NCI-H2029 (cell line): ENCODE data around the gene PSMC6.
A peak's percentile ranks its signal among the peaks of the same experiment; 100 is the strongest.
"Not testable (repeated sequence)": the region's sequence is repeated elsewhere in the genome, so short reads cannot be mapped to it uniquely, and the experiment has no call there.

Source experiments
- DNase-seq: peaks from one replicate; lab custom pipeline; 2025; lab: John Stamatoyannopoulos, UW

Gene PSMC6

DNA sequence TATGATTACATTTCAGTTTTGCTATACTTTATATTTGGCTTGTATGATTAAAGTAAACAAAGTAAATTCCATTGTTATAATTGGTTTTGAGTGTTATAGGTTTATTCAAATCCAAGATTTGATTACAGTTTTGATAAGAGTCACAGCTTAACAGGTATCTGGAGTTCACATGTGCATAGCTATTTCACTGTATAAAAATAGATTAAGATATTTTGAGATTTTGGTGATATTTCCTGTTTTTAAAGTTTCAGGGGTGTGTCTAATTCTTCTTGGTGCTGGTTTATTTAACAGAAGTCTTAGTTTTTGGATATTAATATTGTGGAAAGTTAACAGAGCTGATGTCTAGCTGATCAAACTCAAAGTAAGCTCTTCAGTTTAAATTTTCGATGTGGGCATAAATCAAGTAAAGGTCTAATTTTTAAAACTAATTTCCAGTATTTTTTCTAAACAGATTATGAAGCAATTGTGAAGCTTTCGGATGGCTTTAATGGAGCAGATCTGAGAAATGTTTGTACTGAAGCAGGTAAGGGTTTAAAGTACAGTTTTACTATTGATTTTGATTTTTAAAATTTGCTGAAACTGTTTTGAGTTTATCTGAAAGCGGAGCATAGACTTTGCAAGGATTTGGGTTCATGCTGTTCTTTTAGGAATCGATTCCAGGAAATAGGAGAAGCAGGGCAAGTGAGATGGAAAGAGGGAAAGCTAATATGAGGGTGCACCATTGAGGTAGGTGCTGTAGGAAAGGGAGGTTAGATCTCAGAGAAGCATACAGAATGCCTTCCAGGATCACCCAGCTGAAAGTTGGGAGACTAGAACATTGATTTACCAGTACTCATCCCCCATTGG lies 16.7 kb downstream of the PSMC6 start:
- DNase-seq = no peak

DNA sequence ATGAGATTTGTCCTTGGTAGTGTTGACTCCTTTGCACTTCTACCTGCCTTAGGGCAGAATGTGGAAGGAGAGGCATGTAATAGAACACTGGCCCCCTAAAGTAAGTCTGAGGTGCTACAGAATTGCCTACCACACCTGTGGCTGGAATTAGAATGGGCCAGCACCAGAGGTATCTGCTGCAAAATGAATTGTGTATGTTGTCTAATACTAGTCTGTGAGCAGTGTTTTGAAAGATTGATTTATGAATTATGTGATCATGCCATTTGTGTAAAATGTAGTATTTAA lies 17.3 kb downstream of the PSMC6 start:
- DNase-seq = no peak

- DNase-seq = not testable (repeated sequence)
Observed at GRCh38 chr14:52727509-52727908, 20.5 kb downstream of the PSMC6 start.

DNA sequence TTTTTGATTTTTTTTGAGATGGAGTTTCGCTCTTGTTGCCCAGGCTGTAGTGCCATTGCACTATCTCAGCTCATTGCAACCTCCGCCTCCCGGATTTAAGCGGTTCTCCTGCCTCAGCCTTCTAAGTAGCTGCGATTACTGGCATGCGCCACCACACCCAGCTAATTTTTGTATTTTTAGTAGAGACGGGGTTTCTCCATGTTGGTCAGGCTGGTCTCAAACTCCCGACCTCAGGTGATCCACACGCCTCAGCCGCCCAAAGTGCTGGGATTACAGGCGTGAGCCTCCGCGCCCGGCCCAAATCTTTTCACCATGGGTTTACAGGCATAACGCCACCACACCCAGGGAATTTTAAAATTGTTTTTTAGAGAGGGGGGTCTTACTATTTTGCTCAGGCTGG lies 22.0 kb downstream of the PSMC6 start:
- not testable (repeated sequence) for DNase-seq

GRCh38 chr14:52729585-52729924 lies 22.6 kb downstream of the PSMC6 start:
- no peak for DNase-seq

DNA sequence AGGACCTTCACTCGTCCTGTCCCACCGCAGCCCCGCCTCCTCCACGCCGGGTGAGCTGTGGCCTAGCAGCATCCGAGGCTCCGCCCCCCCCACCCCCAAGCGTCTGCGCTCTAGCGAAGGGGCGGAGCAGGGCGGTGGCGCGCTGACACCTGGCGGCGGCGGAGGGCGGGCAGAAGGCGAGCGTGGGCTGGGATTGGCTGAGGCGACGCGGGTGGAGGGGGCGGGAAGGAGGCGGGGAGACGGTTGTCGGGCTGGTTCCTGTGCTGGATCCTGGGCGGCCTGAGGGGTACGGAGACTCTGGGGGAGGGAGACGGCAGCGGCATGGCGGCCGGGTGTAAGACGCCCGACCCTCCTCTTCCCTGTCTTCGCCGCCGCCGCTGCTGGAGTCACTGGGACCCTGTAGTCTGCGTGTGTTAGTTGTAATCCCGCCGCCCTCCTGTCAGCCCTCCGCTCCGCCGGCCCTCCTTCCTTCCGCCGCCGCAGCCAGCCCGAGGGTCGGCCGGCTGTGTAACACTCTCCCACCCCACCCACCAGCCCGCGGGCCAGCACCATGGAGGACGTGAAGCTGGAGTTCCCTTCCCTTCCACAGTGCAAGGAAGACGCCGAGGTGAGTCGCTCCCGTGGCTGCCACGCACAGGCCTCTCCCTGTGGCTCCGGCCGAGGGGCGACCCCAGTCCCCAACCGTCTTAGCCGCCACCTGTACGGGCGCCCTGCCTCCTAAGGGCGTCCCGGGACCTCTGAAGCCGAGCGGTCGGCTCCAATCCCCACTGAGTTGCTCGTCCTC lies 23.1 kb downstream of the PSMC6 start, which contains the start of gene STYX:
STYX (plus strand) TSS at position 242 of the 784 bp plus-strand sequence; CDS start at position 551, 309 bp downstream.
- DNase-seq = peak; percentile 99

DNA sequence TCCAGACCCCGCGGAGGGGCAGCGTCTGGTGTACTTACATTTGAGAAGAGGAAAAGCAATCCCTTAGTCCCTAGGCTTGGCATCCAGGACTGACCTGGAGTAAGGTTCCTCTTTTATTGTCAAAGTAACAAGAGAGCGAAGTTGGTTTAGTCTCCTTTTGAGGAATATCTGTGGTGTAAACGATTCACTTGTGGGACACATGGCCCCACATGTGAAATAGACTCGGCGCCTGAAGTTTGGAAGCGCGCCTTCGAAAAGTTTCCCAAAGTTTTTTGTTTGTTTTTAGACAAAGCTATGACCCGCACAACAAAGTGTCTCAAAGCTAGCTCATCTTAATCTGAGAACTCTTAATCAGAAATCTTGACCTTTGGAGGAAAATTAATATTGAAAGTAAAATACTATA lies 23.7 kb downstream of the PSMC6 start:
- DNase-seq = peak; percentile 6

DNA sequence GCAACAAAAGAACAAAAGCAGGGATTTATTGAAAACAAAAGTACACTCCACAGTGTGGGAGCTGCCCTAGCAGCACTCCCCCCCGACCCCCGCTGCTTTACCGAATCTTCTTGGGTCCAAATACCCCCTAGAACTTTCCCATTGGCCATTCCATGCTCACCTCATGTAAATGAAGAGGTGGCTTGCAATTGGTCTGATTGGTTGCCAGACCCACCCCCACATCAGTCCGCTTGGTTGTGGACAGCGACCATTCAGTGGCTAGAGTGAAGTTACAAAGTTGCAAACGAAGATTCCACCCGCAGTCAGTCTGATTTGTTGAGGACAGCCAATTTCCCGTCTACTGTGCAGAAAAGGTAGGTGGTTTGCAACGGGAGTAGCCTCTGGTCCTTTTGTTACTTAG lies 26.8 kb downstream of the PSMC6 start:
- no peak for DNase-seq

DNA sequence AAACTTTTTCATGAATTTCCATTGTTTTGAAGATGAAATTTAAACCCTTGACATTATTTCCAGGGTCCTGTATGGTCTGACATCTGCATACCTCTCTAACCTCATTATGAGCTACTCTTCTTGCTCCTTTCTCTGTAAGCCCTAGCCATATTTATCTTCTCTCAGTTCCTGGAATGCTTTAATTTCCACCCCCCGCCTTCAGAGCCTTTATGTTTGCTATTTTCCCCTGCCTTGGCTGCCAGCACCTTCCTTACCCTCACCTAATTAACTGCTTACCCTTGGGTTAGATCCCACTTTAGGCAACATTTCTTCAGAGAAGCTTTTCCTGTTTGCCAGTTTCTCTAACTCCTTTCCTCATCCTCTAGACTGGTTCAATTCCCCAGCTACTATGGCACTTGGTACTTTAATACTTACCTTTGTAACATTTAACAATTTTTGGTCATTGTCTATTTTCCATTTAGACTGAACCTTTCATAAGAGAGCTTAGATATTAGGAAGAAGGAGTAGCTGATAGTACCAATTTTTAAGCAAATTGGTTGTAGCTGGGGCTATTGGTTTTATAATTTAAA lies 29.0 kb downstream of the PSMC6 start:
- DNase-seq = no peak

- DNase-seq = no peak
Observed at GRCh38 chr14:52738409-52738808, 31.4 kb downstream of the PSMC6 start.

DNA sequence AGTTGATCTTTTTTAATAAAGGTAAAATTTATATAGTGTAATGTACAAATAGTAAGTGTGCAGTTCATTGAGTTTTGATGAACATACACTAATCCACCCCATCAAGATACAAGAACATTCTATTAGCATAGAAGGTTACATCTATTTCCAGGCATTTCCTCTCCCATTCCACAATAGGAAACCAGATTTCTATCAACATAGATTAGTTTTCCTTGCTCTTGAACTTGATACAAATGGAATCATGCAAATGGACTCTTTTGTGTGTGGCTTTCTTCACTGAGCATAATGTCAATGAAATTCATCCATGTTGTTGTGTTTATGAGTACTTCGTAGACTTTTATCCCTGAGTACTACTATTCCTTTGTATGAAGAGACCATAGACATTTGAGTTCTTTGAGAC lies 33.8 kb downstream of the PSMC6 start:
- DNase-seq = no peak

GRCh38 chr14:52741865-52742264 lies 34.9 kb downstream of the PSMC6 start:
- no peak for DNase-seq

- no peak for DNase-seq
Observed at GRCh38 chr14:52748647-52749292, 41.8 kb downstream of the PSMC6 start.

DNA sequence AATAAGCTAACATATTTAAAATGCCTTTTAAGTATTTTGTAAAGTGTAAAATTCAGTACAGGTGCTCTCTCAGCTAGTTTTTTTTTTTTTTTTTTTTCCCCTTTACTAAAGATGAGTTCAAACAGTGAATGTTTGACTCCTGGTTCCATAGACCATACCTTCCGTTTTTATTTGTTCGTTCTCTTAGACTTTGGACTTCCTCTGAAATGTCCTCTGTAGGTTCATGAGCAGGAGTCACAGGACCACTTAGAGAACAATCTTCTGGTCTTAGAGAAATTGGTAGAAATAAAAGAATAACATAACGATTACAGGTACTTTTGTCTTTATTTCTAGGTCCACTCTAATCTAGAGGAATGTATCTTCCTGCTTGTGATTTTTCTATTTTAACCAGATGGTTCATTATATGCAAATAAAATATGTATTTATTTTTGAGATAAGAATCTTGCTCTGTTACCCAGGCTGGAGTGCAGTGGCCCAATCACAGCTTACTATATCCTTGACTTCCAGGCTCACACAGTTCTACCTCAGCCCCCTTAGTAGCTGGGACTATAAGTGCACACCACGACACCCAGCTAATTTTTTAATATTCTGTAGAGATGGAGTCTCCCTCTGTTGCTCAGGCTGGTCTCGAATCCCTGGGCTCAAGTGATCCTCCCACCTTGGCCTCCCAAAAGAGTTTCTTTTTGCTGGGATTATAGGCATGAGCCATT lies 48.8 kb downstream of the PSMC6 start:
- DNase-seq = no peak

DNA sequence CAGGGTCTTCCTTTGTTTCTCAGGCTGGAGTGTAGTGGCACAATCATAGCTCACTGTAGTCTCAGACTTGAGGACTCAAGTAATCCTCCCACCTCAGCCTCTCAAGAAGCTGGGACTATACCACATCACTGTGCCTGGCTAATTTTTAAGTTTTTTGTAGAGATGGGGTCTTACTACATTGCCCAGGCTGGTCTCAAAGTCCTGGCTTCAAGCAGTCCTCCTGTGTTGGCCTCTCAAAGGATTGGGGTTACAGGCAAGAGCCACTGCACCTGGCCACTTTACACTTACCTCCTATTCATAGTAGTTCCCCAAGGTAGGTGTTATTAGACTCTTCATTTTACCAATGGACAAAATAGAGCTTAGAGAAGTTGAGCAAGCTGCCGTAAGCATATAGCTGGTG lies 52.1 kb downstream of the PSMC6 start:
- DNase-seq = no peak

GRCh38 chr14:52762923-52763322 lies 55.9 kb downstream of the PSMC6 start:
- DNase-seq = not testable (repeated sequence)

DNA sequence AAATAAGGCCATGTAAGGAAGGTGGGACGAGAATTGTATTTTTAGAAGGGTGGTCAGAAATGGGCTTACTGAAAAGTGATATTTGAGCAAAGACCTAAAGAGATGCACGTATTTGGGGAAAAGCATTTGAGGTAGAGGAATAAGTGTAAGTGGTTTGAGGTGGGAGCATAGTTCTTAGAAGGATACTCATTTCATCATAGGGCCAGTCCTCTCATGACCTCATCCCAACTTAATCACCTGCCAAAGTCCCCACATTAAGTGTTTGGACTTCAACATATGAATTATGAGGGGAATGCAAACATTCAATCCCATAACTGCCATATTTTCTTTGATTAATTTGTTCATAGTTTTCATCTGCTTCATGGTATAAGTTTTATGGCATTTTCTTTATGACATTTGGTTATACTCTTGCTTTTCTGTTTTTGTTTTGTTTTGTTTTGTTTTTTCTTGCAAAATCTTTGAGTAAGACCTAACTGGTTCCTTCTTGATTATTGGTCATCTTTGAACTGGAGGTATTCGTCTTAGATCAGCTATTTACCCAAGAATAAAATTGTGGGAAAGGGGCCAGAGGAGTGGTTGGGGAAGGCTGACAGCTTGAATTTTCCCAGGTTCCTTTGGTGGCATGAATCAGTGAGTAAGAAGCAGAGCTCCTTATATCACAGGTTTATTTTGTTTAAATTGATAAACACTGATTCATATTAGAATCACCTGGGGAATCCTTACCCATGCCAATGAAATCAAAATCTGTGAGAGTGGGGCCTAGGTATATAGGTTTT lies 60.2 kb downstream of the PSMC6 start:
- DNase-seq = no peak

DNA sequence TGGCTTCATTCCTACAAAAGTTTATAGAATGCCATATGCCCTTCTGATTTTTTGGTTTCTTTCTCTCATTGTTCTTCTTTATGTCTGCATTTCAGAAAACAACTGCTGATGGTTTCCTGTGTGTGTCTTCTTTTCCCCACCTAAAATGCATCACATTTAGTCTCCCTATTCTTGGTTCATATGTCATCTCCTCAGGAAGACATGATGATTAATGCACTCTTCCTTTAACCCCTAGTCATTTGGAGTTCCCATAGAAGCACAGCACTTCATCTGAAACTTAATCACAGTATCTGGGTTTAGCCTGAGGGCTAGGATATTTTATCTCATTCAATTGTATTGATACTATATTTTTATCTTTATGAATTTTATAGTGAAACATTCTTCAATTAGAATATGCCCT lies 62.9 kb downstream of the PSMC6 start:
- DNase-seq = no peak

DNA sequence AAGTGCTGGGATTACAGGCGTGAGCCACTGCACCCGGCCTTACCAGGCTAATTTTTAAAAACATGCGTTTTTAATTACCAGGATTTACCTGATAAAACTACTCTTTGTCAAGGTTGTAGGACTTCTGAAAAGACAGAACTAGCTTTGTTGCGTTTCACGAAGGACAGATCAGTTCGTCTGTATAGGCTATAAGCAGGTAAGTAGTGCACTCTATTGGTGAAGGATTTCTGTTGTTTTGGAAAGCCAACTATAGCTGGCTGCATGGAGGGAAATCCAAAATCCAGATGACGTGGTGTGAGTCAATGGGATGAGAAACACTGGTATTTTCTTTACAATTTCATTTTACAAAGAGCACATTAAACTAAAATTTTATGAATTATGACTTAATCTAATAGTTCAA lies 69.8 kb downstream of the PSMC6 start:
- no peak for DNase-seq
